Liver (tissue), 9 donors: ENCODE data around the gene SCGB1C2. TPM values are rescaled to one million over a fixed set of nuclear protein-coding genes. Genes with fewer than 3 reads are reported as not detected.

Experiments used
- DNase-seq: peaks from one replicate; pipeline ENCODE4 v3.0.0-alpha.2; 2017; ENCODE audit warnings: low spot score
- H3K27ac ChIP-seq, 2 donors: one replicate each; pipeline ENCODE4 v1.7.0; 2013; ENCODE audit warnings: inconsistent platforms in 2 of 2, low read length in 2 of 2, control low read depth in 1 of 2, low read depth in 1 of 2, mild to moderate bottlenecking in 1 of 2
- H3K27me3 ChIP-seq, 4 donors: one replicate each; pipeline versions ENCODE4 v1.6.1 to v1.7.0; 2013; ENCODE audit warnings: low read length in 3 of 4, inconsistent platforms in 1 of 4, mild to moderate bottlenecking in 1 of 4, moderate library complexity in 1 of 4; ENCODE audit not compliant: control insufficient read depth in 4 of 4, insufficient read depth in 4 of 4
- H3K36me3 ChIP-seq, 4 donors: one replicate each; pipeline versions ENCODE4 v1.6.1 to v1.7.0; 2013; ENCODE audit warnings: low read length in 3 of 4, mild to moderate bottlenecking in 3 of 4, low read depth in 1 of 4, moderate library complexity in 1 of 4; ENCODE audit not compliant: control insufficient read depth in 4 of 4, insufficient read depth in 3 of 4
- H3K4me1 ChIP-seq, 4 donors: one replicate each; pipeline versions ENCODE4 v1.6.1 to v1.7.0; 2013; ENCODE audit warnings: low read length in 3 of 4, mild to moderate bottlenecking in 3 of 4, moderate library complexity in 1 of 4; ENCODE audit not compliant: control insufficient read depth in 4 of 4, insufficient read depth in 4 of 4
- H3K4me3 ChIP-seq, 3 donors: one replicate each; pipeline versions ENCODE4 v1.6.1 to v1.7.0; 2013; ENCODE audit warnings: low read length in 3 of 3, control low read depth in 1 of 3, low read depth in 1 of 3, mild to moderate bottlenecking in 1 of 3
- H3K9ac ChIP-seq, 2 donors: one replicate each; pipeline ENCODE4 v1.7.0; 2013; ENCODE audit warnings: low read length in 2 of 2, mild to moderate bottlenecking in 2 of 2, moderate library complexity in 2 of 2, control low read depth in 1 of 2, low read depth in 1 of 2
- H3K9me3 ChIP-seq, 4 donors: one replicate each; pipeline versions ENCODE4 v1.6.1 to v1.7.0; 2013; ENCODE audit warnings: low read length in 3 of 4; ENCODE audit not compliant: control insufficient read depth in 4 of 4
- ATF3 ChIP-seq: IDR thresholded peaks from 2 replicates; pipeline ENCODE4 v1.6.1; 2016; ENCODE audit warnings: antibody characterized with exemption
- EGR1 ChIP-seq, 2 donors: IDR thresholded peaks; 2 replicates each; pipeline ENCODE4 v1.6.1; 2016 to 2018; ENCODE audit warnings: antibody characterized with exemption in 2 of 2, low read depth in 2 of 2
- FOXA1 ChIP-seq: IDR thresholded peaks from 2 replicates; pipeline ENCODE4 v1.6.1; 2016; ENCODE audit warnings: antibody characterized with exemption
- FOXA2 ChIP-seq: IDR thresholded peaks from 2 replicates; pipeline ENCODE4 v1.6.1; 2016; ENCODE audit warnings: antibody characterized with exemption
- GABPA ChIP-seq, 2 donors: IDR thresholded peaks in 1 of 2; conservative IDR thresholded peaks in 1 of 2; 2 replicates each; pipeline ENCODE4 v1.6.1; 2016; ENCODE audit warnings: antibody characterized with exemption in 2 of 2, mild to moderate bottlenecking in 1 of 2, moderate library complexity in 1 of 2
- HNF4A ChIP-seq, 2 donors: conservative IDR thresholded peaks; 2 replicates each; pipeline ENCODE4 v1.6.1; 2016; ENCODE audit warnings: antibody characterized with exemption in 2 of 2, mild to moderate bottlenecking in 2 of 2
- HNF4G ChIP-seq: IDR thresholded peaks from 2 replicates; pipeline ENCODE4 v1.6.1; 2016; ENCODE audit warnings: antibody characterized with exemption
- JUND ChIP-seq, 2 donors: IDR thresholded peaks; 2 replicates each; pipeline ENCODE4 v1.6.1; 2016; ENCODE audit warnings: antibody characterized with exemption in 2 of 2
- NR2F2 ChIP-seq: IDR thresholded peaks from 2 replicates; pipeline ENCODE4 v1.6.1; 2016; ENCODE audit warnings: antibody characterized with exemption
- RAD21 ChIP-seq, 2 donors: IDR thresholded peaks; 2 replicates each; pipeline ENCODE4 v1.6.1; 2016; ENCODE audit warnings: antibody characterized with exemption in 2 of 2, mild to moderate bottlenecking in 2 of 2
- RXRA ChIP-seq, 2 donors: IDR thresholded peaks; 2 replicates each; pipeline ENCODE4 v1.6.1; 2017 to 2018; ENCODE audit warnings: antibody characterized with exemption in 2 of 2, mild to moderate bottlenecking in 1 of 2
- SP1 ChIP-seq: IDR thresholded peaks from 2 replicates; pipeline ENCODE4 v1.6.1; 2018; ENCODE audit warnings: antibody characterized with exemption, mild to moderate bottlenecking
- TAF1 ChIP-seq: conservative IDR thresholded peaks from 2 replicates; pipeline ENCODE4 v1.6.1; 2016; ENCODE audit warnings: antibody characterized with exemption, mild to moderate bottlenecking
- YY1 ChIP-seq: IDR thresholded peaks from 2 replicates; pipeline ENCODE4 v1.6.1; 2016; ENCODE audit warnings: antibody characterized with exemption, mild to moderate bottlenecking
- WGBS: extraction: QIAGEN DNeasy Blood & Tissue Kit; methylation state at CpG from one replicate; pipeline ENCODE4 v1.1.7; 2013; 5-methylcytosine and 5-hydroxymethylcytosine counted together
- polyA plus RNA-seq, 2 donors: library from polyadenylated mRNA; stranded (reverse) in 1 of 2; unstranded in 1 of 2; fragments of 200-250 nt in 1 of 2; fragments of >200 nt in 1 of 2; fragmentation: Nextera tagmentation in 1 of 2; extraction: Ambion mirVana in 1 of 2; gene quantifications; one replicate each; pipeline versions ENCODE4 v1.2.1 to v1.2.3, GENCODE V29; 2013 to 2015
- total RNA-seq, 2 donors: library from RNA; depleted of rRNA; stranded (reverse); fragments of >200 nt; gene quantifications; one replicate each; pipeline ENCODE4 v1.2.3, GENCODE V29; 2014
- TF ChIP-seq, protein P1 (sequence below): IDR thresholded peaks from 2 replicates; pipeline ENCODE4 v1.6.1; 2016; ENCODE audit warnings: antibody characterized with exemption
- TF ChIP-seq, protein P2 (sequence below): IDR thresholded peaks from 2 replicates; pipeline ENCODE4 v1.6.1; 2016; ENCODE audit warnings: antibody characterized with exemption, mild to moderate bottlenecking
- TF ChIP-seq, protein P3 (sequence below): IDR thresholded peaks from 2 replicates; pipeline ENCODE4 v1.6.1; 2016; ENCODE audit warnings: antibody characterized with exemption
- donor health status: healthy.
- donor health status: healthy.
- donor health status: healthy.
- donor health status: healthy.
- donor health status: healthy.

Gene SCGB1C2
- total and polyA plus RNA-seq, 4 donors: not detected

DNA sequence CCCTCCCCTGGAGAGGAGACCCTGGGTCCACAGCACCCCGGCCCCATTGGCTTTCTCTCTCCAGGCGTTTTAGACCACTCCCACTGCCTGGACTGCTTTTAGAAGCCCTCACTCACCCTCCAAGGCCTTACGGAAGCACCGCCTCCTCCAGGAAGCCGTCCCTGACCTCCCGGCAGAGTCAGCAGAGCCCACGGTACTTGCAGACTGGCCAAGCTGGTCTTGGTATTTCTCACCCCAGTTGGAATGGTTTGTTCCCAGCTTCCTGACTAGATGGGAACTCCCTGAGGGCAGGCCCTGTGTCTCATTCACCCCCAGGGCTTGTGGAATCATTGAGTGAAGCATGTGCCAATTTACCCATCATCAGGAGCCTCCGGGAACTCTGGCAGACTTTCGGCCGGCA is 9.2 kb downstream of the SCGB1C2 start:
- 91% methylated on average over 10 of the region's 10 CpGs for WGBS
- H3K4me1 ChIP-seq: peaks cover 3 to 14% (median 10%) of the 10 kb centered on the region in 4 donors
- no peaks in the 10 kb centered on the region for H3K9me3 ChIP-seq
- H3K27ac ChIP-seq: no peak overlapping the region
- TF ChIP-seq YY1: no peak
- TF ChIP-seq ATF3: no peak
- TF ChIP-seq EGR1 (IDR thresholded peaks at IDR 0.05; ENCODE audit: low read depth in 2 of 2): no peak
- no peak for TF ChIP-seq FOXA1
- no peak for TF ChIP-seq NR2F2
- no peak for TF ChIP-seq FOXA2
- TF ChIP-seq, protein P1, sequence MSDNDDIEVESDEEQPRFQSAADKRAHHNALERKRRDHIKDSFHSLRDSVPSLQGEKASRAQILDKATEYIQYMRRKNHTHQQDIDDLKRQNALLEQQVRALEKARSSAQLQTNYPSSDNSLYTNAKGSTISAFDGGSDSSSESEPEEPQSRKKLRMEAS: no peak
- no peak for TF ChIP-seq TAF1
- no peak for TF ChIP-seq HNF4A (conservative IDR thresholded peaks at IDR 0.05)
- H3K9ac ChIP-seq: no peak overlapping the region
- H3K36me3 ChIP-seq: no peaks in the 10 kb centered on the region
- no peak for DNase-seq
- no peak overlapping the region for H3K4me3 ChIP-seq
- no peaks in the 10 kb centered on the region for H3K27me3 ChIP-seq

GRCh38 chr17:146983-147761 is 9.8 kb downstream of the SCGB1C2 start:
- no peak for DNase-seq
- no peaks in the 10 kb centered on the region for H3K27me3 ChIP-seq
- H3K4me3 ChIP-seq: no peak overlapping the region
- TF ChIP-seq RAD21 (IDR thresholded peaks at IDR 0.05) (no peak), RXRA (IDR thresholded peaks at IDR 0.05) (no peak), SP1 (no peak), JUND (IDR thresholded peaks at IDR 0.05) (no peak), YY1 (no peak), HNF4A (conservative IDR thresholded peaks at IDR 0.05) (no peak), FOXA1 (no peak), HNF4G (no peak), GABPA (IDR thresholded peaks at IDR 0.05 in 1 of 2, conservative IDR thresholded peaks at IDR 0.05 in 1 of 2) (no peak), FOXA2 (no peak), EGR1 (IDR thresholded peaks at IDR 0.05; ENCODE audit: low read depth in 2 of 2) (no peak)
- TF ChIP-seq, protein P2, sequence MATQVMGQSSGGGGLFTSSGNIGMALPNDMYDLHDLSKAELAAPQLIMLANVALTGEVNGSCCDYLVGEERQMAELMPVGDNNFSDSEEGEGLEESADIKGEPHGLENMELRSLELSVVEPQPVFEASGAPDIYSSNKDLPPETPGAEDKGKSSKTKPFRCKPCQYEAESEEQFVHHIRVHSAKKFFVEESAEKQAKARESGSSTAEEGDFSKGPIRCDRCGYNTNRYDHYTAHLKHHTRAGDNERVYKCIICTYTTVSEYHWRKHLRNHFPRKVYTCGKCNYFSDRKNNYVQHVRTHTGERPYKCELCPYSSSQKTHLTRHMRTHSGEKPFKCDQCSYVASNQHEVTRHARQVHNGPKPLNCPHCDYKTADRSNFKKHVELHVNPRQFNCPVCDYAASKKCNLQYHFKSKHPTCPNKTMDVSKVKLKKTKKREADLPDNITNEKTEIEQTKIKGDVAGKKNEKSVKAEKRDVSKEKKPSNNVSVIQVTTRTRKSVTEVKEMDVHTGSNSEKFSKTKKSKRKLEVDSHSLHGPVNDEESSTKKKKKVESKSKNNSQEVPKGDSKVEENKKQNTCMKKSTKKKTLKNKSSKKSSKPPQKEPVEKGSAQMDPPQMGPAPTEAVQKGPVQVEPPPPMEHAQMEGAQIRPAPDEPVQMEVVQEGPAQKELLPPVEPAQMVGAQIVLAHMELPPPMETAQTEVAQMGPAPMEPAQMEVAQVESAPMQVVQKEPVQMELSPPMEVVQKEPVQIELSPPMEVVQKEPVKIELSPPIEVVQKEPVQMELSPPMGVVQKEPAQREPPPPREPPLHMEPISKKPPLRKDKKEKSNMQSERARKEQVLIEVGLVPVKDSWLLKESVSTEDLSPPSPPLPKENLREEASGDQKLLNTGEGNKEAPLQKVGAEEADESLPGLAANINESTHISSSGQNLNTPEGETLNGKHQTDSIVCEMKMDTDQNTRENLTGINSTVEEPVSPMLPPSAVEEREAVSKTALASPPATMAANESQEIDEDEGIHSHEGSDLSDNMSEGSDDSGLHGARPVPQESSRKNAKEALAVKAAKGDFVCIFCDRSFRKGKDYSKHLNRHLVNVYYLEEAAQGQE: no peak
- TF ChIP-seq, protein P3, sequence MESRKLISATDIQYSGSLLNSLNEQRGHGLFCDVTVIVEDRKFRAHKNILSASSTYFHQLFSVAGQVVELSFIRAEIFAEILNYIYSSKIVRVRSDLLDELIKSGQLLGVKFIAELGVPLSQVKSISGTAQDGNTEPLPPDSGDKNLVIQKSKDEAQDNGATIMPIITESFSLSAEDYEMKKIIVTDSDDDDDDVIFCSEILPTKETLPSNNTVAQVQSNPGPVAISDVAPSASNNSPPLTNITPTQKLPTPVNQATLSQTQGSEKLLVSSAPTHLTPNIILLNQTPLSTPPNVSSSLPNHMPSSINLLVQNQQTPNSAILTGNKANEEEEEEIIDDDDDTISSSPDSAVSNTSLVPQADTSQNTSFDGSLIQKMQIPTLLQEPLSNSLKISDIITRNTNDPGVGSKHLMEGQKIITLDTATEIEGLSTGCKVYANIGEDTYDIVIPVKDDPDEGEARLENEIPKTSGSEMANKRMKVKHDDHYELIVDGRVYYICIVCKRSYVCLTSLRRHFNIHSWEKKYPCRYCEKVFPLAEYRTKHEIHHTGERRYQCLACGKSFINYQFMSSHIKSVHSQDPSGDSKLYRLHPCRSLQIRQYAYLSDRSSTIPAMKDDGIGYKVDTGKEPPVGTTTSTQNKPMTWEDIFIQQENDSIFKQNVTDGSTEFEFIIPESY: no peak
- TF ChIP-seq, protein P1: no peak
- H3K9me3 ChIP-seq: no peaks in the 10 kb centered on the region
- H3K27ac ChIP-seq: no peak overlapping the region
- 95% methylated on average over 27 of the region's 27 CpGs for WGBS
- no peaks in the 10 kb centered on the region for H3K36me3 ChIP-seq
- H3K9ac ChIP-seq: no peak overlapping the region
- peaks cover 5 to 15% (median 12%) of the 10 kb centered on the region in 4 donors for H3K4me1 ChIP-seq
